Kidney capillary endothelial cell (primary cell): ENCODE measurements around the gene PEX19.

Experiments
- DNase-seq: peaks from one replicate; pipeline ENCODE4 v3.0.0-alpha.2; 2018; ENCODE audit warnings: low spot score

Gene PEX19

DNA sequence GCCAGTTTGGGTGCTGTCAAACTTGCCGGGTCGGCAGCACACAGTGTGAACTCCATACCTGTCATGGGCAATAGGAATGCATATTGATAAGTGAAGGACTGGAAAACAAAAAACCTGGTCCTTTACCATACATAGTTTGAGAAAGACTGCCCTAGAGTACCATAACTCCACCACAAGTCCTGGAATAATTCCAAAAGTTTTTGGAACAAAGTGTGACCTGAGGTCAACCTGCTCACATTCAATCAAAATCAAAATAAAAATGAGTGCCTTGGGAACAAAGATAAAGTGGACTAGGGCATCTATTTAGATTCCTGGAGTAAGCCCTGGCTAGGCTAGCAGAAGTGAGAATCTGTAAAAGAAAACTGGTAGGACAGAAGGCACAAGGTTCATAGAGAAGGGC, 7.6 kb downstream of the PEX19 start:
- DNase-seq: no peak

DNA sequence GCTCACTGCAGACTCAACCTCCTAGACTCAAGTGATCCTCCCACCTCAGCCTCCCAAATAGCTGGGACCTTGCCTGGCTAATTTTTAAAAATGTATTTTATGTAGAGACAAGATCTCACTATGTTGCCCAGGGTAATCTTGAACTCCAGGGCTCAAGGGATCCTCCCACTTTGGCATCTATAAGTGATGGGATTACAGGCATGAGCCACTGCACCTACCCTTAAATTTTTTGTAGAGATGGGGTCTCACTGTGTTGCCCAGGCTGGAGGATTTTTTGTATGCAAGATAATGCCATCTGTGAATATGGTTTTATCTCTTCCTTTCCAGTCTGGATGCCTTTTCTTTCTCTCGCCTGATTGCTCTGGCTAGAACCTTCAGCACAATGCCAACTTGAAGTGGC, 13.9 kb downstream of the PEX19 start:
- no peak for DNase-seq

GRCh38 chr1:160267284-160267991, 17.5 kb downstream of the PEX19 start:
- no peak for DNase-seq

- DNase-seq: no peak
These were observed 20.1 kb downstream of the PEX19 start for GRCh38 chr1:160264795-160265307.

- peak; percentile 95 for DNase-seq
These were observed 22.8 kb downstream of the PEX19 start, which contains the start of gene DCAF8 for GRCh38 chr1:160261893-160262794. TSS of gene DCAF8 (minus strand) at chr1:160262549. CDS start at chr1:160244008, 18,541 bp downstream.

- peak; percentile 48 for DNase-seq
These were observed 23.4 kb downstream of the PEX19 start for GRCh38 chr1:160261556-160261892.

DNA sequence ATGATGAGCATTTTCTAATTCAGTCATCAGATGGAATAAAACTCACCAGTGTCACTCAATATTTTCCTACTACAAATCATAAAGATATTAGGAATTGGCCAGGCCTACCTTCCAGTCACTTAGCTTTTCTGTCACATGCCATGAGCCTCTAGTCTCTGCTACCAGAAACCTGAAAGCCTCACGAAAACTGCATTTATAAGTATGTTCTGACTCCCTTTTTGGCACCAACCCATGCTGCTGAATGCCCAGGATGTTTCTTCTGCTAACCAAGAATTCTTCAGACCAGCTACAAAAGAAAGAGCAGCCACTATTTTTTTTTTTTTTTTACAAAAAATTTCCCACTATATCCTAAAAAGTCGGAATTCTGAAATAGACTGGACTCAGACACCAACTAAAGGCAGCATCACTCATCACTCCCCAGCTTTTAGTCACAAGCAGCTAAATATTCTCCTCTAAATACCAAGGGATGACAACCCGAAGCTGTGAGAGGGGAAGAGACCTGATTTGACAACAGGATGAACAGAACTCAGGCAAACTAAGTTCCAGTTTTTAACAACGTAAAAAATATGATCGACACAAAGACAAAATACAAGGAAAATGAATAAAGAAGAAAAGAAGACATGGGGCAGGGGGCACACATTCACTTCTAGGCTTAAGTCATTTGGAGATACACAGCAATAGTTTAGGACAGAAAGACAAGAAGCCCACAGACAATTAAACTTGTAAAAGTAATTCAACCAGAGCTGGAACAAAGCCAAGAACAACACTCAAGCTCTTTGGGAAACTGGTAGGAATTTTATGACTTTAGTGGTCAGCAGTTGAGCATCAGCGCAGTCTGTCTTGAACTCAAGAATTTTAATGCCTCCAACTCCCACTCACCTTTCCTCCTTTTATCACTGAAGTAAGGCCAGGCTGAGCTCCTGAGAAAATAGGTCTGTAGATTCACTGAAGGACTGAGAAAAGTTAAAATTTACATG, 24.2 kb downstream of the PEX19 start:
- DNase-seq: peak; percentile 54

GRCh38 chr1:160258177-160258798, 26.6 kb downstream of the PEX19 start:
- DNase-seq: no peak

GRCh38 chr1:160257411-160258015, 27.4 kb downstream of the PEX19 start:
- DNase-seq: no peak

GRCh38 chr1:160256396-160257046, 28.4 kb downstream of the PEX19 start:
- DNase-seq: no peak

DNA sequence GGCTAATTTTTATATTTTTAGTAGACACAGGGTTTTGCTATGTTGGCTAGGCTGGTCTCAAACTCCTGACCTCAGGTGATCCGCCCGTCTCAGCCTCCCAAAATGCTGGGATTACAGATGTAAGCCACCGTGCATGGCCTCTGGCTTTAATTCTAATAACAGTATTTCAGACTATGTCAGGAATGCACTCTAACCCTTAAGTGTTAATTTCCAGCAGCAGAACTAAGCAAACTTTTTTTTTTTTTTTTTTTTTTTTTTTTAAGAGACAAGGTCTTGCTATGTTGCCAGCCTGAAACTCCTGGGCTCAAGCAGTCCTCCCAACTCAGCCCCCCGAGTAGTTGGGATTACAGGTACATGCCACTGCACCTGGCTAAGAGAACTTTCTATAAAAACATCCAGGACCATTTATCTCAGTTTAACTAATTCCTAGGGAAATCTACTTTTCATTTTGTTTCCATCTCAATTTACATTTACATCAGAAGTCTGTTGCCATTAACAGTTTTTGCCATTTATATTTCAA, 29.1 kb downstream of the PEX19 start:
- DNase-seq: no peak

- peak; percentile 55 for DNase-seq
These were observed 33.0 kb downstream of the PEX19 start for GRCh38 chr1:160251687-160252526.

GRCh38 chr1:160251011-160251410, 33.9 kb downstream of the PEX19 start:
- DNase-seq: no peak

DNA sequence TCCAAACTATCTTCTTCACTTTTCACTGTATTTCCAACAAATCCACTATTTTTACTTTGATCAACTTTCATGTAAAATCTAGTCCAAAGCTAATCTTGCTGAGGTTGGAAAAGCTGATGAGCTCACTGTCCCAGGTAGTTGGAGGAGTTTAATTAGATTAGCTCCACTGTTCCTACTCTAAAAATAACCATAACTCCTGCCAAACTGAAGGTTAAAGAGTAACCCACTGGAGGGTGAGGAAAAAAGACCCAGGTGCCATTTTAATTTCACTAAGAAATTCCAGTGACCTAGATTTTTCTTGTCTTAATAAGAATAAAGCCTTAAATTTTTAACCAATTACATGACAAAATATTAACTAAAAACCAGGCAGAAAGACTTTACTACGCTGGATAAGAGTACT, 37.9 kb downstream of the PEX19 start:
- no peak for DNase-seq

DNA sequence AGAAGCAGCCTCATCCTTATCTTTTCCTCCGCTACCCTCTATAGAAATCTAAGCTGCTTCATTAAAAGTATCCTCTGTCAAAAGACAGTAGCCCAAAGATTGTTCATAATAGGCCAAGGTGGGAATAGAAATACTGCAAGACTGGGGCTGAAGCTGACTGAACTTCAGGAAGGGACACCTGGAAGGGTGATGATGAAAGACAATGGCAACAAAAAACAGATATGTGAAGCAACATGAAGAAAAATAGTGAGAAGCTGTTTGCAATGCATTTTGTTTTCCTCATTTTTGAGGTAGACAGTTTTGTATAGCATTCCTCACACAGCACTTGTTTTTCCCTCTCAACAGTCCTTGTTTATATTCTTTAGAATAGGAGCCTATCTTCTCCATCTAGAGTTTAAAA, 39.5 kb downstream of the PEX19 start:
- no peak for DNase-seq

DNA sequence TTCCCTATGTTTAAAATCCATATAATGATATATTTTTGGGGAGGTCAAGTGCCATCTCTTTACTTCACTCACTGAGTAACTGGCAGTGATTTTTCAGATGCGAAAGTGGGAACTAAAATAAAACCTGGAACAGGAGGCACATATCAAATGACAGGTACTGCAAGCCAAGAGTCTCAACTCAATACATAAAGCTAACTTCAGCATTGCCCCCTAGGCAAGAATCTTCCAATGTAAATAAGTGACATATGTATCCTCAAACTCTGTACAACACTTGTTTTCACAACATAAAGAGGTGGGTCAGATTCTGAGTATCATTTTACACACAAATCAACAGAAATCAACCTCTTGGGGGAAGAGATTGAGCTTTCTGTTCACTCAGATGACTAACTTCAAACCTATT, 40.7 kb downstream of the PEX19 start:
- DNase-seq: no peak

DNA sequence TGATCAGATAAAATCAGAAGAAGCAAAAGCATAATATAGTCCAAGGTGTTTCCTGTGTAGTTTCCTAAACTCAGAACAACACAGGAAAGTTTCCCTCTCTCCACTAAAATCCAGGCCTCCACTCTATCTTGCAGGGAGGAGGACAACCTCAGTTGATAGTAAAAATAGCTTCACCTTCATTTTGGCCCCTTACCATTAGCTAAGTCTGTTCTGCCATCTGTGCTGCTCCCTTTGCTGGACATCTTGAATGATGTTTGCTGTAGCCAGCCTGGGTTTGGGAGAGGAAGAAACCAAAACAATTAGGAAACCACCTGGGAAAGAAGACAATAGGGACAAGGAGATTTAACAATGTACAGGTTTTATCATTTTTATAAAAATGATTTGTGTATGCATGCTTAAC, 41.2 kb downstream of the PEX19 start:
- DNase-seq: no peak

- DNase-seq: no peak
These were observed 45.2 kb downstream of the PEX19 start for GRCh38 chr1:160239582-160240299.

DNA sequence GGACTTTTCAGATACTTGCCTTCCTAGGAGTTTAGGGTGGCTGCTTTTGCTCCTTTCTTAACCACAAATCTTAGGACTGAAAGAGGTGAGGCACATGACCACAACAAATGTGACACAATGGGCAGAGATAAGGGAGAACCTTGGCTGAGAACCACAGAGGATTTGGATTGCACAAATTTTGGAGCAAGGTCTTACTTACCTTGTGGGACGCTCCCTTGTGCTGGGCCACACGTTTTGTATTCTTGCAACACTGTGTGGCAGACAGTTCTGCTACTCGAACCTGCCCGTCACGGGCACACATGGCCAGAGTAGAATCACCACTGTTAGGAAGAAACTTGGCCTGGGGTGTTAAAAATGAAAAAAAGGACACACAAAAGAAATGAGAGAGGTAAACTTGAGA, 46.5 kb downstream of the PEX19 start:
- DNase-seq: no peak
